ENCODE measurements around the gene MALRD1. TPM values are rescaled to one million over a fixed set of nuclear protein-coding genes. Genes with fewer than 3 reads are reported as not detected.

Gene MALRD1
- total and polyA plus RNA-seq, 2 of the 8 experiments (the other 6 are each of a cell fraction or from before 2014, with no cell fraction given): 0.32 to 0.35 TPM

DNA sequence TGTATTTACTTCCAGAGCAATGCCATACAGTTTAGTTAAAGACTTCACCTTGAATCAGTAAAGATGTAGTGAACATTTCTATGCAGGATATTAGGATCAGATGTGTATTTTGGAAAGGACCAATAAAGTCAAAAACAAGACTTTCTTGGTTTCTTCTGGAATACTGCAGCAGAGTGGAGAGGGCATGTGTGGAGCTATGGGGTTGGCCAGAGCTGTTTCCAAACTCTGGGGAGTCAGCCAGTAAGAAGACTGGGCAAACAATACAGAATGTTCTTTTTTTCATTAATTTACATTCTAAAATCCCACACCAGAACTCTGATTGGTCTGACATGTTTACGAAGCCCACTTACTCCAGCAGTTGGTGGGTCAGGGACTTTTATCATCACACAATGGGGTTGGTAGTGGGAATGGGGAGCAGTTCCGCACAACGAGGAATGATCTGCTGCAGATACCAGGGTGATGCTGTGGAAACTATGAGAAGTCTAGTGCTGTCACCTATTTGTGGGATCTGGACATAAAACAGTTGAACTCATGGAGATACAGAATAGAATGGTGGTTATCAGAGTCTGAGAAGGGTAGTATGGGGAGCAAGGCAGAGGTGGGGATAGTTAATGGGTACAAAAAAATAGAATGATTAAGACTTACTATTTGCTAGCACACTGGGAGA lies 267.7 kb downstream of the MALRD1 start:
- Histone ChIP-seq H3K23ac (ENCODE audit: insufficient read length) (no peak overlapping the region), H3K56ac (replicated peaks; ENCODE audit: insufficient read length, low read depth, low read length) (no peak overlapping the region), H2BK15ac (ENCODE audit: low read length) (no peak overlapping the region), H4K8ac (ENCODE audit: extremely low read depth, insufficient read depth, low read length) (no peak overlapping the region), H4K5ac (ENCODE audit: insufficient read length, low read depth, low read length) (no peak overlapping the region), H4K91ac (replicated peaks; ENCODE audit: insufficient read length, low read length) (no peak overlapping the region), H2AFZ (ENCODE audit: low read length) (no peak overlapping the region), H3K4me1 (replicated peaks in 1 of 4; ENCODE audit: control insufficient read depth in 3 of 4, insufficient read depth in 4 of 4, low read length in 3 of 4) (no peaks in the 10 kb centered on the region), H3K14ac (ENCODE audit: insufficient read length) (no peak overlapping the region), H3K27me3 (replicated peaks in 1 of 4; ENCODE audit: control insufficient read depth in 3 of 4, extremely low read depth in 1 of 4, insufficient read depth in 3 of 4, low read length in 3 of 4) (no peaks in the 10 kb centered on the region), H3K36me3 (ENCODE audit: control insufficient read depth in 2 of 4, insufficient read depth in 4 of 4, low read length in 3 of 4) (no peaks in the 10 kb centered on the region), H3K23me2 (ENCODE audit: low read depth, low read length) (no peaks in the 10 kb centered on the region), H3K9me3 (ENCODE audit: insufficient read depth in 2 of 2, low read depth in 1 of 2, low read length in 1 of 2) (no peaks in the 10 kb centered on the region), H2AK5ac (ENCODE audit: low read depth, low read length) (no peak overlapping the region), H3K18ac (ENCODE audit: extremely low read depth, low read length) (no peak overlapping the region), H3K79me2 (ENCODE audit: control insufficient read depth in 1 of 2, insufficient read depth in 2 of 2, low read length in 2 of 2) (no peaks in the 10 kb centered on the region), H3K9ac (replicated peaks in 1 of 4; ENCODE audit: extremely low read depth in 1 of 4, low read depth in 3 of 4, low read length in 3 of 4) (no peak overlapping the region), H2BK120ac (replicated peaks; ENCODE audit: low read depth, low read length) (no peak overlapping the region), H3K79me1 (ENCODE audit: low read depth, low read length) (no peaks in the 10 kb centered on the region), H3K27ac (ENCODE audit: low read depth, low read length) (no peak overlapping the region), H2BK5ac (ENCODE audit: low read depth, low read length) (no peak overlapping the region), H3K4me3 (ENCODE audit: extremely low read depth in 1 of 4, insufficient read depth in 2 of 4, low read depth in 3 of 4, low read length in 4 of 4) (no peak overlapping the region), H2BK20ac (ENCODE audit: low read length) (no peak overlapping the region), H3K4me2 (ENCODE audit: insufficient read depth in 1 of 2, low read depth in 2 of 2, low read length in 2 of 2) (no peak overlapping the region), H2BK12ac (ENCODE audit: low read depth, low read length) (no peak overlapping the region), H3K4ac (replicated peaks; ENCODE audit: insufficient read length, low read depth, low read length) (no peak overlapping the region), H4K20me1 (replicated peaks in 1 of 2; ENCODE audit: control insufficient read depth in 1 of 2, insufficient read depth in 2 of 2, low read length in 2 of 2) (no peaks in the 10 kb centered on the region)
- CTCF ChIA-PET (ENCODE audit: partially characterized antibody): no interaction called here
- FAIRE-seq (no peak), DNase-seq (ENCODE audit: low read depth in 1 of 2, low spot score in 2 of 2) (no peak)
- POLR2A ChIA-PET (ENCODE audit: partially characterized antibody): no interaction called here
- 93% methylated on average over 3 of the region's 3 CpGs; no CpG with 5 or more reads in 1 of the 2 experiments for WGBS, 2 experiments (ENCODE audit: extremely low coverage in 1 of 2, insufficient coverage in 1 of 2, insufficient read length in 1 of 2, insufficient replicate concordance in 2 of 2, low coverage in 1 of 2, low lambda C conversion rate in 2 of 2, missing lambda C conversion rate in 1 of 2)
- no peak for TF ChIP-seq CBX8 (IDR thresholded peaks at IDR 0.05; ENCODE audit: borderline replicate concordance, low read depth, low read length)
- TF ChIP-seq ASH2L (IDR thresholded peaks at IDR 0.05; ENCODE audit: low read length): no peak
- TF ChIP-seq, protein P1, sequence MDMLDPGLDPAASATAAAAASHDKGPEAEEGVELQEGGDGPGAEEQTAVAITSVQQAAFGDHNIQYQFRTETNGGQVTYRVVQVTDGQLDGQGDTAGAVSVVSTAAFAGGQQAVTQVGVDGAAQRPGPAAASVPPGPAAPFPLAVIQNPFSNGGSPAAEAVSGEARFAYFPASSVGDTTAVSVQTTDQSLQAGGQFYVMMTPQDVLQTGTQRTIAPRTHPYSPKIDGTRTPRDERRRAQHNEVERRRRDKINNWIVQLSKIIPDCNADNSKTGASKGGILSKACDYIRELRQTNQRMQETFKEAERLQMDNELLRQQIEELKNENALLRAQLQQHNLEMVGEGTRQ (IDR thresholded peaks at IDR 0.05; ENCODE audit: low read length): no peak
- TF ChIP-seq TAF7 (optimal IDR thresholded peaks at IDR 0.05; ENCODE audit: borderline replicate concordance, low read depth, low read length): no peak
- no peak for TF ChIP-seq KDM1A (IDR thresholded peaks at IDR 0.05; ENCODE audit: borderline replicate concordance, low read length)
- no peak for TF ChIP-seq PHF8 (conservative IDR thresholded peaks at IDR 0.05; ENCODE audit: low read depth, low read length)
- TF ChIP-seq SIN3A (conservative IDR thresholded peaks at IDR 0.05 in 1 of 2, IDR thresholded peaks at IDR 0.05 in 1 of 2; ENCODE audit: low read depth in 1 of 2, low read length in 2 of 2): no peak
- TF ChIP-seq KDM5A (IDR thresholded peaks at IDR 0.05; ENCODE audit: low read length): no peak
